Stimulated activated CD8-positive, alpha-beta memory T cell treated with anti-CD3 and anti-CD28 coated beads, Interleukin-15, amount 100 ng/mL, for 1 hour (primary cell): ENCODE measurements around the gene PAPPA.

Experiments
- DNase-seq: peaks from one replicate; pipeline ENCODE4 v3.0.0-alpha.2; 2020; ENCODE audit warnings: low read depth

PAPPA gene

DNA sequence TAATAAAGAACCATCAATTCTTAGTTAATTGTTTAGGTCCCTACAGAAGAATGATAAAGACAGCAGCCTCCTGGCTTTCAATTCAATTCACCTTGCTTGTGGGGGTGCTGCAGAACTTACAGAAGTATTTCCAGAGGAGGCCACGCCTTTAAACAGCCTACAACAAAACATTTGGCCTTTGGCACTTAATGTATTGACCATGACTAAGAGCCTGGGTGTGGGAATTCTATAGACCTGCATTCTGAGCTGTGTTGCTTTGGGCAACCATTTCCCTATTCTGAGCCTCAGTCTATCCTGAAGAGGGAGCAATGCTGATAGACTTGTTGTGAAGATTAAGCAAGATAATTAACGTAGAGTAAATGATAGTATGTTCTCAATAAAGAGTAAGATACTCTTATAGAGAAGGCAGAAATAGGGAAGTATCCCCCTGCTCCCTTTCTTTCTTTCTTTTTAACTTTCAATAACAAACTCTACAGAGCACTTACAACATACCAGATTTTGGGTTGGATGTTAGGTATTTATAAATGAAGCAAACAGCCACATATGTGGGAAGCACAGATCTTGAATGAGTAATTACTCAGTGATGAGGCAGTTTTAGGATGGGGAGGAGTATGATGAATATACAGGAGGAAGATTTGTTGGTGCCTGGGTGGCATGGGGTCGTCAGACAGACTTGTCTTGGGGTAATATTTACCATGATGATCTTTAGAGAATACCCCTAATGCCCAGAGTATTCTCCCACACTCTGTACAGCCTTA lies 28.4 kb downstream of the PAPPA start:
- no peak for DNase-seq

DNA sequence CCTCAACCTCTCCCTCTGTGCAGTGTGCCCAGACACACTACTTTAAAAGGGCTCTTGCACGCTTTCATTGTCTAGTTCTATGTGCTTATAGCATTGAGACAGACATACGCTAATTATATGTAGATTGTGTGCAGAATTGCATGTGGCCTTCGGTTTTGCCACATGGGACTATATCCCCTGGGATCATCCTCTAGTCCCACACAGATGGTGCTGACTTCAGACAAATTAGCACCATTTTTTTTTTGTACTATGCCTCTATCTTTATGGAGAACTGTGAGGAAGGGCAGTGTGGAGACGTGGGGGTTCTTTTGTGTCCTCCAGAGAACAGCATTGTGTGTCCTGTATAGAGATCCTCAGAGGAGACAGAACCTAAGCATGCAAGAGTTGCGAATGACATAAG lies 29.3 kb downstream of the PAPPA start:
- DNase-seq: no peak

DNA sequence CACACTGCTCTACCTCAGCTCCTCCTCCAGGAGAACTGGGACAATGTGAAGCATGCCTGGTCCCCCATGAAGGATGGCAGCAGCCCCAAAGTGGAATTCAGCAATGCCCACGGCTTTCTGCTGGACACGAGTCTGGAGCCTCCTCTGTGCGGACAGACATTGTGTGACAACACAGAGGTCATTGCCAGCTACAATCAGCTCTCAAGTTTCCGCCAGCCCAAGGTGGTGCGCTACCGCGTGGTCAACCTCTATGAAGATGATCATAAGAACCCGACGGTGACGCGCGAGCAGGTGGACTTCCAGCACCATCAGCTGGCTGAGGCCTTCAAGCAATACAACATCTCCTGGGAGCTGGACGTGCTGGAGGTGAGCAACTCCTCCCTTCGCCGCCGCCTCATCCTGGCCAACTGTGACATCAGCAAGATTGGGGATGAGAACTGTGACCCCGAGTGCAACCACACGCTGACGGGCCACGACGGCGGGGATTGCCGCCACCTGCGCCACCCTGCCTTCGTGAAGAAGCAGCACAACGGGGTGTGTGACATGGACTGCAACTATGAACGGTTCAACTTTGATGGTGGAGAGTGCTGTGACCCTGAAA lies 34.1 kb downstream of the PAPPA start:
- no peak for DNase-seq

DNA sequence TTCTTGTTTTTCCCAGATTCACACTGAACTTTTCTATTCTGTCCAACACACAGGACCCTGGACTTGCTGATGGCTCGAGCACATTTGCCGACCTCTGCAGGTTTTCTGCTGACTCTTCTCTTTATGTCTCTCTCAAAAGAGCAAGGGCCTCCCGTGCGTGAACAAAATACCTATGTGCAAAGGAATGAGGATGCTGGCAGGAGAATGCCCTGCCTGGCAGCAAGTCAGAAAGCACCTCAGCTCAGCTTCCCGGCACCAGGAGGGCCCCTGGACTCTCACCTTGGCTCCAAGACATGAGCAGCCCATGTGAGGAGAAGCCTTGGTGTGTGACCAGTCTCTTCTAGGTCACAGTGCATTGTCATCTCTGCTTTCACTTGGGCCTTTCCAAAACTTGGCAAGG lies 36.1 kb downstream of the PAPPA start:
- DNase-seq: no peak

DNA sequence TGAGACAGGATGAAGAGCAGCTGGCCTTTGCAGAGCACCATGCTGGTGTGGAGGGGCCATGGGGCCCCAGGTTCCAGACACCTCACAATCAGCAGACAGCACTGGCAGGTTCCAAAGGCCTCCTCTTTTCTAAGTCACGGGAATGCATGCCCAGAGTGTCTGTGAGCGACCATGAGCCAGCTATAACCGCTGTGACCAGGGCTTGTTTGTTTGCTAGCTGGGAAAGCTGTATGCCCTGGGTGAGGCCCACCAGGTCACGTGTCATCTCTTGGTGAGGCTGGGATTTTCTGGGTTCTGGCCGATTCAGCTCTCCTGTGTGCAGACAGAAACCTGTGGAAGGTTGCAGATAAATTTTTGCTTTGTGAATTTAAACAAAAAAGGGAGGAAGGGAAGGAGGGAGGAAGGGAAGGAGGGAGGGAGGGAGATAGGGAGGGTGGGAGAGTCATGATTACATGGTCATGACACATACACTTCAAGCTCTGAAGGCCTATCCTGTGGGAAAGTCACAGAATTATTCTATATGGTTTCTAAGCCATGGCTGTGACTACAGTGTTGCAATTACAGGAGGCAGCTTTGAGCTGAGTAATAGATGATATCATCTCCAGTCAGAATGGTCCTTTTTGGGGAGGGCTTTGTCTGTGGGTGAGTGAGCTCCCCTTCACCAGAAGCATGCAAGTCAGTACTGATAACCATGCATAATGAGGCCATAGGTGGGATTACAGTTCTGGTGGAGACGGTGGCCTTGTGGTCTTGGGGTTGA lies 37.2 kb downstream of the PAPPA start:
- no peak for DNase-seq

DNA sequence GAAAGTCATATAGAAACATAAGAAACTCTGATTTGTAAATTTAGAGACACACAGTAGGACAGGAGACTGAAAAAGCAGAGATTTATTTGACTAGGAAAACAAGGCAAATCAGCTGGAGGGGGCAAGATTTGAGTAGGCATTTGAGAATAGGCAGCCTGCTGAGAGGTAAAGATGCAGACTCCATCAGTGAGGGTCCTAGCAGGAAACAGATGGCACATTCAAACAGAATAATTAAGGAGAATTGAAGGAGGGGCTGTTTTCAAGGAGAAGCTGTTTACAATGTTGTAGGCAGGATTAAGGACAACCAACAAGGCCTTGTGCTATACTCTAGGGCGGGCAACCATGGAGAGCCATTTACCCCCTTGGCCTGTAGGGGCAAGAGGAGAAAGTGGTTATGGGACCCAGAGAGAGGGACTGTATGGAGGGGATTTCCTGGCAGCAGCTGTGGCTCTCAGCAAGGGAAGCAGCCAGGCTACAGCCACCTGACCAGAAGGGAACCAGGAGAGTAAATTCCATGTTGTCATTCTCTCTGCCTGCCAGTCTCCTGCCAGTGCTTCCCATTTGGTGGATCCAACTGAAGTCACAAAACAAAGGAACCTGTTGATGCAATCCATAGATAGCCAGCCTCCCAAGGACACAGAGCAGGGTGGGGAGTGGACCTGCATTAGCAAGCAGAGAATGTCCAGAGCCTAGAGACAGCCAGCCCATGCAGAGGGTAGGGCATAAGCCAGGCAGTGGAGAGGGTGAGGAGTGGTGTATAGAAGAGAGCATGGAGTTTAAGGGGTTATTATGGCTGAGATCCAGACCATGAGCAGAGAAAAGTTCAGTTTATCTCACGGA lies 38.2 kb downstream of the PAPPA start:
- no peak for DNase-seq

DNA sequence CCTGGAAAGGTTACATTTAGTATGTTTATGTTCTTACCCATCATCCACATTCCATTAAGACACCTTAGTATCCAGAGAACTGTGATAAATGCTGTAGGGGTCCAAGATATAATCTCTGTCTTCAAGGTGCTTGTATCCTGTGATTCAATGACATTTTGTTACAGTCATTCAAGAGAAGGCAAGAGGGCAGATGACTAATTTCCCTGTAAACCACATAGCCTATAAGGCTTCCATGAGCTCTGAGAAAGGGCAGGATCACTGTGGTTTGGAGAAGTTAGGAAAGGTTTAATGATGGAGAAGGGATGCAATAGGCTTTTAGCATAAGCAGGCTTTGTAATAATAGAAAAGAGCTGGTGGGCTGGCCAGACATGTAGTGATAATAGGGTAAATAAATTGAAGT lies 40.0 kb downstream of the PAPPA start:
- DNase-seq: no peak

DNA sequence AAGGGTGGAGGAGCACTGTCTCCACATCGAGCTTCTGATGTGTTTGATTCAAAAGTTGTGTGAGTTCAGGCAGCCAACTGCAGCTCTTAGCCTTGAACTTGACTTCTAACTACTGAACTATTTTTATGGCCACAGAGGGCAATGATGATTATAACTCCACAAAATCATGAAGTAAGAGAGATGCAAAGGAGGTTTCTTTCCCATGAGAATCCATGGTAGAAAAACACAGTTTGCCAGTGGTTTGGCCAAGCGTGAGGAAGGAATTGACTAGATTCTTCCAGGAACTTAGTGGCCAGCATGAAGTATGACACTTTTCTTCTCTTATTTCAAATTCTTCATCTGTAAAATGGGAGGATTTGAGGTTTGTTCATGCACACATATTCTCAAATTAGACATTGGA lies 43.2 kb downstream of the PAPPA start:
- DNase-seq: no peak

DNA sequence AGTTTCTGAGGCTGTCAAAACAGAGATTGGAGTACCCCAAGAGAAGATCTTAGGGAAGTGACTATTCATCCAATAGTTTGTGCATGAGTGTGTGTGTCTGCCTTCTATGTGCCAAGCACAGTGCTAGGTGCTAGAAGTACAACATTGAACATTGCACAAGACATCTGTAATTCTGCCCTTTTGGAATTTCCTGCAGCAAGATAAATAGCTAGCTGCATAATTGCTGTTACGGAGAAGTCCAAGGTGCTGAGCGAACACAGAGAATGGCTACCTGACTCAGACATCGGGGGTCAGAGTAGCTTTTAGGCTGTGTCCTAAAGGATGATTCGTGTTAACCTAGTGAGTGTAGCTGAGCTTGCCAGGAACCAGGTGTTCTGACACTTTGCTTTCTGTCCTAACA lies 44.8 kb downstream of the PAPPA start:
- DNase-seq: no peak

DNA sequence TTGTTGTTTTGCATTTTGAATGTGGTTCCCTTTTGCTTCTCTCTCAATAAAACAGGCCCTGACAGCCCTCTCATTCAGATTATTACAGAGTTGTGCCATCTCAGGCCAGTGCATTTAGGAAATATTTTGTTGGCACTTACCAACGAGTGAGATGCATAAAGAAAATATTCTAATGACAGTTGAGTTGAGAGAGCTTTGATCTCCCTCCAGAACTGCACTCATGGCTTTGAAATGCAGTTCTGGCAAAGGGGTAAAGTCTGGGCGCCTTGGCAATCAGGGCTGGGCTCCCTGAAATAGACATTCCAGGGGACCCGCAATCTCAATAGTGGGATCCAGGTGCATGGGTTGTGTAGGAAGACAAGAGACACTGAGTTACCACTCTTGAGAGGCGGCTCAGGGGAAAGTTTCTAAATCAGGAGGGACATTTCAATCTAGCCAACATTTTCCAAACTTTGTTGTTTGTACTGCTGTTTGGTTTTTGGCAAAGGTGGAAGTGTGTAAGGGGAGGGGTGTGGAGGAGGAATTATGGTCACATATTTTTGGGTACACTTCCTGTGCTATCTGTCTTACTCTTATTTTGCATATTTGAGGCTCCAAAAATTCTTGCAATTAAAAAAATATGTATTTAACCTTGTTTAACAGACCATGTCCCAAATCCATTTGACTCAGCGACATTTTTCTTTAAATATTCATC lies 48.8 kb downstream of the PAPPA start:
- DNase-seq: no peak

DNA sequence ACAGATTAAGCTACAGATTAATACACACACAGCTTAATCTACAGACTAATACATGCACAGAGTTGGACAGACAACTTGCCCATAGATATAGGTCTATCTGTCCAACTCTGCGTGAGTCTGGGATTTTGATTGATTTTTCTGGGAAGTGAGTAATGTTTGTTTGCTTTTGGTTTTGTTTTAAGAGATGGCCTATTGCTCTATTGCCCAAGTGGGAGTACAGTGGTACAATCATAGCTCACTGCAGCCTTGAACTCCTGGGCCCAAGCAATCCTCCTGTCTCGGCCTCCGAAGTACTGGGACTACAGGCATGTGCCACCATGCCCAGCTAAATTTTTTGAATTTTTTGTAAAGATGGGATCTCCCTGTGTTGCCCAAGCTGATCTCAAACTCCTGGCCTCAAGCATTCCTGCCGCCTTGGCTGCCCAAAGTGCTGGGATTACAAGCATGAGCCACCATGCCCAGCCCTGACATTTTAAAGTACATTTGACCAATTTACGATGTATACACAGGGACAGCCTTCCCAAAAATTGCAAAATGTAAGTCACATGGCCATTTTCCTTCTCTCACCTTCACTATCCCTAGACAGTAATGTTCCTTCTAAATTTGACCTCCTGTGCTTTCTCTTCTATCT lies 50.8 kb downstream of the PAPPA start:
- DNase-seq: no peak

DNA sequence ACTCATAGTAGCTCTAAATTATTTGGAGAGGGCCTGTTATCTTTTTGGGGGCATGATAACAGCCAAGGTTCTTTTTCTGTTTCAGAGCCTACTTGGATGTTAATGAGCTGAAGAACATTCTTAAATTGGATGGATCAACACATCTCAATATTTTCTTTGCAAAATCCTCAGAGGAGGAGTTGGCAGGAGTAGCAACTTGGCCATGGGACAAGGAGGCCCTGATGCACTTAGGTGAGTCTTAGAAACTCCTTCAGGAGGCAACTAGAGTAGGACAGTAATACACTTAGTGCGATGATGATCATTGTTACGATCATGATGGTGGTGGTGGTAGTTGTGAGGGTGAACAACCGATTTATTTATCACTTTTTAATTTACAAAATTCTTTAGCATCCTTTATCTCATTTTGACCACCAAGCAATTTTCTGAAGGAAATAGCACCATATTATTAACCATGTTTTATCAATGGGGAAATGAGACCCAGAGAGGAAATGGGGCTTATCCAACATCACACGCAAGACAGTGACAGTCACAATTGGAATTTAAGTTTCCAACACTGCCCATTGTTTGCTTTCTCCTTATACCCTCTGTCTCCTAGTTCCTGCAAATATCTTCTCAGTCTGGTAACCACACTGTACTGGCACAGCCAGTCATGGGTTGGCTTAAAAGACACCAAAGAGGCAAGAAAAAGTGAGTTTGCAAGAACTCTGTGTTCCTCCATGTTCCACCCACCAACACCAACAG lies 54.0 kb downstream of the PAPPA start:
- no peak for DNase-seq

DNA sequence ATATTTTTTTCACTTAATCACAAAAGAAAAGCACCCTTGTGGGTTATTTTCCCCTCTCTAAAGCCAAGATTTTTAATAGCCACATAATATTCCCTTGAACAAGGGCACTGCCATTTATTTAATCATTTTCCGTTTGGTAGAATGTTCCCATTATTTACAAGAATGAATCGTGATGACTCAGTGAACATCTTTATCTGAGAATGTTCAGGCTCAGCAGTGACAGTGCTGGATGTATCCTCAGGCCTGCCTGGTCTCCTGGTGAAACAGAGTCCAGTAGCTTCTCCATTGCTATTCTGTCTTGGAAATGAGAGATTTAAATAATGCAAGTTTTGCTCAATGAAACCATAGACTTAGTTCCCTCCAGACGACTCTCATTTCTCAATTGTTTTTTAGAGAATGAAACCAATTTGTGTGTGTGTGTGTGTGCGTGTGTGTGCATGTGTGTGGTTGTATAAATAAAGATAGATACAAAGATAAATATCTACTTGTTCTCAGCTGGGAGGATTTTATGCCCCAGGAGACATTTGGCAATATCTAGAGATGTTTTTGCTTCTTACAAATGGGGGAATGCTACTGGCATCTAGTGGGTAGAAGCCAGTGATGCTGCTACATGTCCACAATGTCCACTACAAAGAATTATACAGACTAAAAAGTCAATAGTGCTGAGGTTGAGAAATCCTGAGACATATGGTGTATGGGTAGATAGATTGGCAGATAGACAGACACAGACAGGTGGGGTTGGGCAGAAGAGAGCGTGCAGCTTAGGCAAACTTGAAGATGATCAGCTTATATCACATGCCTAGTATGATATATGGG lies 55.0 kb downstream of the PAPPA start:
- DNase-seq: no peak

DNA sequence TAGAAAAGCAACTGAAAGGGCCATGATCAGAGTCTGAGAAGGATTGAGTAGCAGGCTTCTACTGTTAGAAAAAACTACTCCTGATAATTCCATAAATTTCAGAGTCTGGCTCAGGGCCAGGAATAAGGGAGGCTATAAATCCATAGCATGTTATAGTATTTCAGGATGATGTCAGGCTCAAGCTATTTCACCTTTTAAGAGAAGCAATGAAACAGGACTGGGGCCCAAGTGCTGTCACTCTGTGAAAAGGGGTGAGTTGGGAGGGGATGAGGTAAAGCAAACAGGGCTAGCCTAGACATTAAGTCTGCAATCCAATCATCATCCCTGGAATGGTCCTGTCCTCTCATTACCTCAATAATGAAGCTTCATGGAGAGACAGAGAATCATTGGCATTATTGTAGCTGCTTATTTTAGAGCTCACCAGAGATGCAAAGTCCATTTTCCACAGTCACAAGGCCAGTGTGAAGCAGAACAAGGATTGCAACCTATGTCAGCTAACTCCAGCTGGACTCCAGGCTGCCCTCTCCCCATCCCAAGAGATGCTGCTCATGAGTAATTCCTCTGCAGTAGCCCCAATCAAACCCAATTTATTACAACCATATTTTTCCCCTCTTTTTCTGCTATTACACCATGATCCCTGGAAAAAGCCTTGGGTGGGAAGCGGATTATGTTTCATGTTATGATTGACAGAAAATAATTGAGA lies 56.0 kb downstream of the PAPPA start:
- DNase-seq: no peak

DNA sequence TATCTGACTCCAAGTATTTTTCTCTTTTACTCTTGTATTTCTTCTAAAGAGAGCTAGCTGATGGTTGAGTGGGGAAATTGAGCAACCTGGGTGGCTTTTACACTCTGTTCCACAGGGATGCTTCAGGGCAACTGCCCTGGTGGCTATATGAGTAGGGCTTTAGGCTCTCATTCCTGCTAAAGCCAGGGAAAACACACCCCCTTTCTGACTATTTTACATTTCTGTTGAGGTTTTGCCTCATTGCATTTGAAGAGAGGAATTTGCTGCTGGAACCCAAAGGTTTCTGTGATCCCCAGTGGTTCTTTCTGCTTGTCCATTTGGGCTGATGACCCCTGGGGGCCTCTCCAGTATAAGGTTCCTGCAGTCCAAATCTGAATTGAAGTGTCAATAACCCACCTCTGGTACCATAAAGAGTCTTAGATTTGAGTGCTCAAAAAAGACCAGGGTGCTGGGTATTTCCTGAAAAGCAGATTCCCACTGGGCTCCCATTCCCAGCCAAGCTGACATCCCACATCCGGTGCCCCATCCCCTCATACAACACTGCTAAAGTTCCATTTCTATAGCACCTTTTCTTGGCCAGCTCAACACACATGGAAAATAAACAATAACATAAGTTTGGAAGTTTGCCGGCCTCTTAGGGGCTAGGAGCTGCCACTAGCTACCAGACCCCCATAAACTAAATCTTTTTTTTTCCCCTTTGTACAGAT lies 59.5 kb downstream of the PAPPA start:
- no peak for DNase-seq

DNA sequence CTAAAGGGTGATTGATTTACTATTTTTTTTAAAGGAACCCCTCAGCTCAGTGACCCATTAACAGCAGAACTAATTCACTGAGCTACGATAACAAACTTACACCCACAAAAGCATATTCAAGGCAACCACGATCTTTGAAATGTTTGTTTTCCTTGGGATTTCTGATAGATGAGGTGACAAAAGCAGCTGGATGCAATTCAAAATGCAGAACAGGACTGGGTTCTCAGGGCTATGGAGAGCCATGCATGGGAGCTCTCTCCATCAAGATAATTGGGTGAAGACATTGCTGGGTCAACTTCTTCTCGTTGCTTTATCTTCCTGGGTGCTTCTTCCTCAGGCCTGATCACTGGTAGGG lies 60.1 kb downstream of the PAPPA start:
- no peak for DNase-seq

DNA sequence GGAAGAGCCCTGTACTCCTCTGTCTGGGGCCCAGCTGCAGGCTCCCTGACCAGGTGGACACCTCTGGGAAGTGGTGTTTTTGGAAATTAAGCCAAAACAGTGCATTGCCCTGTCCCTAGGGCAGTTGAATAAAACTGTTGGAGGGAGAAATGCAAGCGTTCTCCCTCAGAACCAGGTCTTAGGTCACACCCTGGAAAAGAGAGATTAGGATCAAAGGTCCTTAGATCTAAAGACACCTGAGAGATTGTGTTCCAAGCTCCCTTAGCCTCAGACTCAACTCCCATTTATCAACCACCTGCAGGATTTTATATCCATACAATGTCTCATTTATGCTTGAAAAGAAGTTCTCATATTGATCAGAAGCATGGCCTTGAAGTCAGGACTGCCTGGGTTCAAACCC lies 64.8 kb downstream of the PAPPA start:
- no peak for DNase-seq

DNA sequence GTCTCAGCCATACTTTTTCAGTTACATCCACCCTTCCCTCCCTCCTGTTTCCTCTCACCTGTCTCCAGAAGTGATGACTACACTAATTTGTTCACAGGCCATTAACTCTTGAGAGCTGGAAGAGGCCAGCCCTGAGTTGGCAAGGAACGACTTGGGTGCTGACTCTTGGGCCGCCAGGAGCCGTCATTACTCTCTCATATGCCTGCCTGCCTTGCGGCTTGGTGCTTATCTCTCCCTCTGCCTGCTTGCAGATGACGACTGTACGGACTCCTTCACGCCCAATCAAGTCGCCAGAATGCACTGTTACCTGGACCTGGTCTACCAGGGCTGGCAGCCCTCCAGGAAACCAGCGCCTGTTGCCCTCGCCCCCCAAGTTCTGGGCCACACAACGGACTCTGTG lies 66.1 kb downstream of the PAPPA start:
- no peak for DNase-seq

DNA sequence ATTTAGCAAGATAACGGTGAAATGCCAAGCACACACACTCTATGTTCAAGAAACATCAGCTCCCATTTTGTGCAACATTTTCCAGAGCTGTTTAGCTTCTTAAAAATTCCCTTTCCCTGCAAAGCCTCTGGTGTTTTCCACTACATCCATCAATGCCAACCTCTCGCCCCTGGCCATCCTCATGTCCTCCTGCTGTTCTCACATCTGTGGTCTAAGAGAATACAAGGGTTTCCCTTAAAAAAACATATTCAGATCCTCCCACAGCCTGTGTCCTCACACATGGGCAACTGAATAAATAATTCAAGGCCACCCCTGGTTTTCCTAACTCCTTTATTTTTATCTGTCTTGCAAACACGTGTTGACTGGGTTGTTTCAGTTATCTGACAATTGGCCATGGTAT lies 70.3 kb downstream of the PAPPA start:
- no peak for DNase-seq
